SU-DHL-6 (cell line): Measurements from ENCODE around the gene CTNND2.

Experiments
- H2AFZ ChIP-seq: fragments of 200-600 bp; sonication (generic); 2 replicates; pipeline ENCODE4 v1.6.1; 2014; ENCODE audit warnings: low read depth, mild to moderate bottlenecking, moderate library complexity, mixed read lengths, antibody characterized with exemption, low read length; ENCODE audit not compliant: severe bottlenecking
- H3F3A ChIP-seq: fragments of 200-600 bp; shearing (Covaris generic); 2 replicates; pipeline ENCODE4 v1.6.0; 2016; ENCODE audit warnings: antibody characterized with exemption, mild to moderate bottlenecking; ENCODE audit not compliant: insufficient read depth
- H3K27ac ChIP-seq: fragments of 200-600 bp; sonication (generic); 2 replicates; pipeline ENCODE4 v1.5.1; 2016; ENCODE audit warnings: low read depth, mild to moderate bottlenecking, low read length, moderate library complexity, mixed read lengths
- H3K27me3 ChIP-seq: fragments of 200-600 bp; sonication (generic), shearing (Covaris generic); 2 replicates; pipeline ENCODE4 v1.6.0; 2014; ENCODE audit warnings: mild to moderate bottlenecking, low read length
- H3K36me3 ChIP-seq: fragments of 200-600 bp; sonication (generic); 2 replicates; pipeline ENCODE4 v1.6.1; 2014; ENCODE audit warnings: mild to moderate bottlenecking, low read length, mixed read lengths
- H3K4me2 ChIP-seq: fragments of 300-600, 200-600 bp; shearing (Covaris generic), sonication (generic); 2 replicates; pipeline ENCODE4 v1.6.0; 2014; ENCODE audit warnings: low read length, low read depth, mild to moderate bottlenecking; ENCODE audit not compliant: poor library complexity, severe bottlenecking
- H3K4me3 ChIP-seq: fragments of 200-600 bp; sonication (generic); 2 replicates; pipeline ENCODE4 v1.5.1; 2014; ENCODE audit warnings: antibody characterized with exemption, low read length, mild to moderate bottlenecking, mixed read lengths; ENCODE audit not compliant: insufficient read depth, poor library complexity, severe bottlenecking
- H3K79me2 ChIP-seq: fragments of 200-600 bp; sonication (generic); 2 replicates; pipeline ENCODE4 v1.6.1; 2014; ENCODE audit warnings: mild to moderate bottlenecking, low read length, moderate library complexity; ENCODE audit not compliant: insufficient read depth
- H3K9ac ChIP-seq: fragments of 200-600 bp; sonication (generic); 2 replicates; pipeline ENCODE4 v1.7.0; 2014; ENCODE audit warnings: mild to moderate bottlenecking, low read length
- H3K9me2 ChIP-seq: fragments of 200-600 bp; sonication (generic); replicated peaks from 2 replicates; pipeline ENCODE4 v1.6.1; 2014; ENCODE audit warnings: low read length; ENCODE audit not compliant: insufficient read depth
- H3K9me3 ChIP-seq: fragments of 200-600 bp; sonication (generic); 2 replicates; pipeline ENCODE4 v1.6.1; 2014; ENCODE audit warnings: low read length, mixed read lengths; ENCODE audit not compliant: insufficient read depth
- H4K20me1 ChIP-seq: fragments of 200-600 bp; sonication (generic); 2 replicates; pipeline ENCODE4 v1.6.1; 2014; ENCODE audit warnings: low read depth, mild to moderate bottlenecking, antibody characterized with exemption, low read length, moderate library complexity, mixed read lengths
- EZH2phosphoT487 ChIP-seq: fragments of 200-600 bp; sonication (generic), shearing (Covaris generic); conservative IDR thresholded peaks from 2 replicates; pipeline ENCODE4 v1.6.1; 2018; ENCODE audit warnings: mild to moderate bottlenecking, antibody characterized with exemption, low read length, moderate library complexity, mixed read lengths
- TF ChIP-seq, protein P1 (sequence below): fragments of 200-600 bp; sonication (generic); IDR thresholded peaks from one replicate; pipeline ENCODE4 v1.5.1; 2017; ENCODE audit warnings: antibody characterized with exemption, mild to moderate bottlenecking, low read length, moderate library complexity; ENCODE audit not compliant: insufficient read depth, poor library complexity, severe bottlenecking

The CTNND2 gene

DNA sequence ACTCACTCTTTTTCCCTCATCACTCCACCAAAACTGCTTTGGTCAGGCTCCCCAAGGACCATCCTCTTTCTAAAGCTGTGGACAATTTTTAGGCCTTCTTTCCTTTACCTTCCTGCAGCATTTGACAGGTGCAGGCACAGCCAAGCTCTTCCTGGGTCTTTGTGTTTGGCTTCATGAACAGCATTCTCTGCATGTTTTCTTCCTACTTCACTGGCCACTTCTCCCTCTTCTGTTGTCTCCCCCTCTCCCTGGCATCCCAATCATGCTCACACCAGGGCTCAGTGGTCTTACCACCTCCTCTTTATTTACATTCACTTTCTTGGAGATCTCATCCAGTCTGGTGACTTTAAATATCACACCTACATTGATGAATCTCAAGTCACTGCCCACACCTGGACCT is 51.1 kb downstream of the CTNND2 start:
- Histone ChIP-seq H3K79me2 (no peaks in the 10 kb centered on the region), H3K27me3 (no peaks in the 10 kb centered on the region), H3K27ac (no peak overlapping the region), H3F3A (no peaks in the 10 kb centered on the region), H2AFZ (no peak overlapping the region), H3K36me3 (no peaks in the 10 kb centered on the region), H3K4me3 (no peak overlapping the region), H4K20me1 (no peaks in the 10 kb centered on the region), H3K9me2 (no peaks in the 10 kb centered on the region), H3K9me3 (no peaks in the 10 kb centered on the region), H3K4me2 (no peak overlapping the region), H3K9ac (no peak overlapping the region)
- TF ChIP-seq EZH2phosphoT487: no peak
- TF ChIP-seq, protein P1, sequence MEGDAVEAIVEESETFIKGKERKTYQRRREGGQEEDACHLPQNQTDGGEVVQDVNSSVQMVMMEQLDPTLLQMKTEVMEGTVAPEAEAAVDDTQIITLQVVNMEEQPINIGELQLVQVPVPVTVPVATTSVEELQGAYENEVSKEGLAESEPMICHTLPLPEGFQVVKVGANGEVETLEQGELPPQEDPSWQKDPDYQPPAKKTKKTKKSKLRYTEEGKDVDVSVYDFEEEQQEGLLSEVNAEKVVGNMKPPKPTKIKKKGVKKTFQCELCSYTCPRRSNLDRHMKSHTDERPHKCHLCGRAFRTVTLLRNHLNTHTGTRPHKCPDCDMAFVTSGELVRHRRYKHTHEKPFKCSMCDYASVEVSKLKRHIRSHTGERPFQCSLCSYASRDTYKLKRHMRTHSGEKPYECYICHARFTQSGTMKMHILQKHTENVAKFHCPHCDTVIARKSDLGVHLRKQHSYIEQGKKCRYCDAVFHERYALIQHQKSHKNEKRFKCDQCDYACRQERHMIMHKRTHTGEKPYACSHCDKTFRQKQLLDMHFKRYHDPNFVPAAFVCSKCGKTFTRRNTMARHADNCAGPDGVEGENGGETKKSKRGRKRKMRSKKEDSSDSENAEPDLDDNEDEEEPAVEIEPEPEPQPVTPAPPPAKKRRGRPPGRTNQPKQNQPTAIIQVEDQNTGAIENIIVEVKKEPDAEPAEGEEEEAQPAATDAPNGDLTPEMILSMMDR: no peak

- Histone ChIP-seq H3K9ac (no peak overlapping the region), H3K79me2 (no peaks in the 10 kb centered on the region), H3K4me2 (no peak overlapping the region), H3K4me3 (no peak overlapping the region), H2AFZ (no peak overlapping the region), H3F3A (no peaks in the 10 kb centered on the region), H3K27me3 (no peaks in the 10 kb centered on the region), H3K27ac (no peak overlapping the region), H3K9me2 (no peaks in the 10 kb centered on the region), H4K20me1 (no peaks in the 10 kb centered on the region), H3K36me3 (no peaks in the 10 kb centered on the region), H3K9me3 (no peaks in the 10 kb centered on the region)
- TF ChIP-seq EZH2phosphoT487: no peak
- TF ChIP-seq, protein P1: no peak
Observed at GRCh38 chr5:11852717-11853087, 51.5 kb downstream of the CTNND2 start.

GRCh38 chr5:11851965-11852716 is 52.1 kb downstream of the CTNND2 start:
- Histone ChIP-seq H2AFZ (no peak overlapping the region), H3K4me3 (no peak overlapping the region), H3F3A (no peaks in the 10 kb centered on the region), H3K4me2 (no peak overlapping the region), H3K9me3 (no peaks in the 10 kb centered on the region), H3K27ac (no peak overlapping the region), H3K9ac (no peak overlapping the region), H3K9me2 (no peaks in the 10 kb centered on the region), H3K36me3 (no peaks in the 10 kb centered on the region), H4K20me1 (no peaks in the 10 kb centered on the region), H3K79me2 (no peaks in the 10 kb centered on the region), H3K27me3 (no peaks in the 10 kb centered on the region)
- TF ChIP-seq, protein P1: no peak
